Duodenal mucosa (tissue), 2 donors: Measurements from ENCODE around the gene ATP9A.
"Not testable (repeated sequence)": the region's sequence is repeated elsewhere in the genome, so short reads cannot be mapped to it uniquely, and the experiment has no call there.

Experiments
- H3K27ac ChIP-seq: one replicate; pipeline ENCODE4 v1.7.0; 2013; ENCODE audit warnings: low read depth, low read length
- H3K27me3 ChIP-seq, 2 donors: one replicate each; pipeline ENCODE4 v1.7.0; 2013; ENCODE audit warnings: low read length in 2 of 2, control low read depth in 1 of 2; ENCODE audit not compliant: insufficient read depth in 2 of 2, control insufficient read depth in 1 of 2
- H3K36me3 ChIP-seq, 2 donors: one replicate each; pipeline ENCODE4 v1.7.0; 2013; ENCODE audit warnings: low read length in 2 of 2, control low read depth in 1 of 2; ENCODE audit not compliant: insufficient read depth in 2 of 2, control insufficient read depth in 1 of 2
- H3K4me1 ChIP-seq, 2 donors: one replicate each; pipeline ENCODE4 v1.7.0; 2013; ENCODE audit warnings: low read length in 2 of 2, control low read depth in 1 of 2; ENCODE audit not compliant: insufficient read depth in 2 of 2, control insufficient read depth in 1 of 2
- H3K4me3 ChIP-seq, 2 donors: one replicate each; pipeline ENCODE4 v1.7.0; 2013; ENCODE audit warnings: low read length in 2 of 2, low read depth in 1 of 2
- H3K9ac ChIP-seq, 2 donors: one replicate each; pipeline ENCODE4 v1.7.0; 2013; ENCODE audit warnings: low read length in 2 of 2, low read depth in 1 of 2
- H3K9me3 ChIP-seq, 2 donors: one replicate each; pipeline ENCODE4 v1.7.0; 2013; ENCODE audit warnings: low read length in 2 of 2, control low read depth in 1 of 2; ENCODE audit not compliant: control insufficient read depth in 1 of 2

Gene ATP9A

GRCh38 chr20:51647674-51648570 lies 120.3 kb downstream of the ATP9A start:
- Histone ChIP-seq H3K4me3 (no peak overlapping the region), H3K36me3 (peaks cover 0 to 12% of the 10 kb centered on the region in 2 donors), H3K9ac (no peak overlapping the region), H3K9me3 (no peaks in the 10 kb centered on the region), H3K27ac (no peak overlapping the region), H3K27me3 (no peaks in the 10 kb centered on the region), H3K4me1 (no peaks in the 10 kb centered on the region)

GRCh38 chr20:51643810-51644209 lies 124.4 kb downstream of the ATP9A start:
- H3K27ac ChIP-seq, result not testable (repeated sequence)
- peaks cover 0 to 12% of the 10 kb centered on the region in 2 donors for H3K36me3 ChIP-seq

GRCh38 chr20:51643390-51643789 lies 124.8 kb downstream of the ATP9A start:
- Histone ChIP-seq H3K36me3 (peaks cover 0 to 11% of the 10 kb centered on the region in 2 donors), H3K27ac (no peak overlapping the region), H3K9me3 (no peaks in the 10 kb centered on the region), H3K9ac (no peak overlapping the region), H3K27me3 (no peaks in the 10 kb centered on the region), H3K4me3 (no peak overlapping the region), H3K4me1 (peaks cover 0 to 5% of the 10 kb centered on the region in 2 donors)

More at GRCh38 chr20:51643810-51644209, 124.4 kb downstream of the ATP9A start:
- H3K4me1 ChIP-seq, H3K4me3 ChIP-seq, H3K9ac ChIP-seq, H3K9me3 ChIP-seq, H3K27me3 ChIP-seq: not testable (repeated sequence)

- Histone ChIP-seq H3K4me1 (peaks cover 0 to 5% of the 10 kb centered on the region in 2 donors), H3K27ac (no peak overlapping the region), H3K27me3 (no peaks in the 10 kb centered on the region), H3K9me3 (no peaks in the 10 kb centered on the region), H3K4me3 (no peak overlapping the region), H3K36me3 (peaks cover 0 to 12% of the 10 kb centered on the region in 2 donors), H3K9ac (no peak overlapping the region)
Observed at GRCh38 chr20:51641866-51642265, 126.3 kb downstream of the ATP9A start.

GRCh38 chr20:51640743-51641142 lies 127.4 kb downstream of the ATP9A start:
- H3K27ac ChIP-seq, result no peak overlapping the region
- H3K4me3 ChIP-seq, result no peak overlapping the region
- peaks cover 0 to 15% of the 10 kb centered on the region in 2 donors for H3K36me3 ChIP-seq
- no peak overlapping the region for H3K9ac ChIP-seq
- H3K4me1 ChIP-seq, result peaks cover 0 to 5% of the 10 kb centered on the region in 2 donors
- no peaks in the 10 kb centered on the region for H3K9me3 ChIP-seq
- H3K27me3 ChIP-seq, result no peaks in the 10 kb centered on the region

- Histone ChIP-seq H3K9me3 (no peaks in the 10 kb centered on the region), H3K4me3 (no peak overlapping the region), H3K36me3 (peaks cover 0 to 15% of the 10 kb centered on the region in 2 donors), H3K9ac (no peak overlapping the region), H3K27me3 (no peaks in the 10 kb centered on the region), H3K27ac (no peak overlapping the region), H3K4me1 (peaks cover 0 to 5% of the 10 kb centered on the region in 2 donors)
Observed at GRCh38 chr20:51639206-51639832, 128.9 kb downstream of the ATP9A start.

GRCh38 chr20:51637241-51637640 lies 130.9 kb downstream of the ATP9A start:
- Histone ChIP-seq H3K9me3 (no peaks in the 10 kb centered on the region), H3K36me3 (peaks cover 0 to 15% of the 10 kb centered on the region in 2 donors), H3K27ac (no peak overlapping the region), H3K4me1 (peaks cover 0 to 5% of the 10 kb centered on the region in 2 donors), H3K9ac (no peak overlapping the region), H3K27me3 (no peaks in the 10 kb centered on the region), H3K4me3 (no peak overlapping the region)

GRCh38 chr20:51636123-51636522 lies 132.1 kb downstream of the ATP9A start:
- no peak overlapping the region for H3K4me3 ChIP-seq
- H3K36me3 ChIP-seq, result peaks cover 0 to 15% of the 10 kb centered on the region in 2 donors
- H3K27me3 ChIP-seq, result no peaks in the 10 kb centered on the region
- H3K9me3 ChIP-seq, result no peaks in the 10 kb centered on the region
- no peak overlapping the region for H3K27ac ChIP-seq
- H3K9ac ChIP-seq, result no peak overlapping the region
- peaks cover 0 to 5% of the 10 kb centered on the region in 2 donors for H3K4me1 ChIP-seq

- H3K27ac ChIP-seq, result no peak overlapping the region
- H3K4me1 ChIP-seq, result peaks cover 2 to 9% of the 10 kb centered on the region in 2 donors
- H3K27me3 ChIP-seq, result no peaks in the 10 kb centered on the region
- H3K36me3 ChIP-seq, result peaks cover 0 to 14% of the 10 kb centered on the region in 2 donors
- no peak overlapping the region for H3K9ac ChIP-seq
- H3K9me3 ChIP-seq, result no peaks in the 10 kb centered on the region
- no peak overlapping the region for H3K4me3 ChIP-seq
Observed at GRCh38 chr20:51635680-51636079, 132.5 kb downstream of the ATP9A start.

GRCh38 chr20:51634877-51635276 lies 133.3 kb downstream of the ATP9A start:
- Histone ChIP-seq H3K9me3 (no peaks in the 10 kb centered on the region), H3K36me3 (peaks cover 0 to 10% of the 10 kb centered on the region in 2 donors), H3K27ac (no peak overlapping the region), H3K9ac (no peak overlapping the region), H3K4me1 (peaks cover 7 to 10% of the 10 kb centered on the region in 2 donors), H3K4me3 (no peak overlapping the region), H3K27me3 (no peaks in the 10 kb centered on the region)
